Measurements from ENCODE around the gene PIGQ.

DNA sequence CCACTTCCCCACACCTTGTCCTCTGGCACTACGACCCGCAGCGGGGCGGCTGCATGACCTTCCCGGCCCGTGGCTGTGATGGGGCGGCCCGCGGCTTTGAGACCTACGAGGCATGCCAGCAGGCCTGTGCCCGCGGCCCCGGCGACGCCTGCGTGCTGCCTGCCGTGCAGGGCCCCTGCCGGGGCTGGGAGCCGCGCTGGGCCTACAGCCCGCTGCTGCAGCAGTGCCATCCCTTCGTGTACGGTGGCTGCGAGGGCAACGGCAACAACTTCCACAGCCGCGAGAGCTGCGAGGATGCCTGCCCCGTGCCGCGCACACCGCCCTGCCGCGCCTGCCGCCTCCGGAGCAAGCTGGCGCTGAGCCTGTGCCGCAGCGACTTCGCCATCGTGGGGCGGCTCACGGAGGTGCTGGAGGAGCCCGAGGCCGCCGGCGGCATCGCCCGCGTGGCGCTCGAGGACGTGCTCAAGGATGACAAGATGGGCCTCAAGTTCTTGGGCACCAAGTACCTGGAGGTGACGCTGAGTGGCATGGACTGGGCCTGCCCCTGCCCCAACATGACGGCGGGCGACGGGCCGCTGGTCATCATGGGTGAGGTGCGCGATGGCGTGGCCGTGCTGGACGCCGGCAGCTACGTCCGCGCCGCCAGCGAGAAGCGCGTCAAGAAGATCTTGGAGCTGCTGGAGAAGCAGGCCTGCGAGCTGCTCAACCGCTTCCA lies 63.7 kb downstream of the PIGQ start:
- TF ChIP-seq, protein P1, sequence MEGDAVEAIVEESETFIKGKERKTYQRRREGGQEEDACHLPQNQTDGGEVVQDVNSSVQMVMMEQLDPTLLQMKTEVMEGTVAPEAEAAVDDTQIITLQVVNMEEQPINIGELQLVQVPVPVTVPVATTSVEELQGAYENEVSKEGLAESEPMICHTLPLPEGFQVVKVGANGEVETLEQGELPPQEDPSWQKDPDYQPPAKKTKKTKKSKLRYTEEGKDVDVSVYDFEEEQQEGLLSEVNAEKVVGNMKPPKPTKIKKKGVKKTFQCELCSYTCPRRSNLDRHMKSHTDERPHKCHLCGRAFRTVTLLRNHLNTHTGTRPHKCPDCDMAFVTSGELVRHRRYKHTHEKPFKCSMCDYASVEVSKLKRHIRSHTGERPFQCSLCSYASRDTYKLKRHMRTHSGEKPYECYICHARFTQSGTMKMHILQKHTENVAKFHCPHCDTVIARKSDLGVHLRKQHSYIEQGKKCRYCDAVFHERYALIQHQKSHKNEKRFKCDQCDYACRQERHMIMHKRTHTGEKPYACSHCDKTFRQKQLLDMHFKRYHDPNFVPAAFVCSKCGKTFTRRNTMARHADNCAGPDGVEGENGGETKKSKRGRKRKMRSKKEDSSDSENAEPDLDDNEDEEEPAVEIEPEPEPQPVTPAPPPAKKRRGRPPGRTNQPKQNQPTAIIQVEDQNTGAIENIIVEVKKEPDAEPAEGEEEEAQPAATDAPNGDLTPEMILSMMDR (IDR thresholded peaks at IDR 0.05): no peak
- TF ChIP-seq POLR2A (IDR thresholded peaks at IDR 0.05) (no peak), POLR2AphosphoS5 (IDR thresholded peaks at IDR 0.05) (no peak)
